Measurements from ENCODE around the gene NANOG. TPM values are rescaled to one million over a fixed set of nuclear protein-coding genes. Genes with fewer than 3 reads are reported as not detected.
"Not testable (repeated sequence)": the region's sequence is repeated elsewhere in the genome, so short reads cannot be mapped to it uniquely, and the experiment has no call there.

NANOG gene
- total RNA-seq, 4 donors from 2014 or later = 0.63 TPM; not detected in 3

DNA sequence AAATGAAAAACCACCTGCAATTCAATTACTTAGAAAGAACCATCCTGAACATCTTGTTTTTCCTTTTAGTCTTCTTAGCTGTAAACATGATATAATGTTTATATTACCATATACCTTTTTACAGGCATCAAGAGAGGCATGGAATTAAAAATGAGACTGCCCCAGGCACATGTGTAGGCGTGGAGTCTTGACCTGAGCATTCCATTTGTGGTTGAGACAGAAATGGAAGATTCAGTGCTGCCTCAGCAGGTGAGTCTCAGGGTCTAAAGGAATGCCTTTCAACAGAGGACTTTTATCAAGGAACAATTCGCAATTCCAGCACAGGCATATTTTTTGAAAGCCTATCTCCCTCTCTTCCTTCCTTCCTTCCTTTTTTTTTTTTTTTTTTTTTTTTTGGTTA, 32.2 kb upstream of the NANOG start:
- no peak for DNase-seq (ENCODE audit: low spot score)
- ATAC-seq (ENCODE audit: low FRiP score) = no peak
- TF ChIP-seq, protein P1, sequence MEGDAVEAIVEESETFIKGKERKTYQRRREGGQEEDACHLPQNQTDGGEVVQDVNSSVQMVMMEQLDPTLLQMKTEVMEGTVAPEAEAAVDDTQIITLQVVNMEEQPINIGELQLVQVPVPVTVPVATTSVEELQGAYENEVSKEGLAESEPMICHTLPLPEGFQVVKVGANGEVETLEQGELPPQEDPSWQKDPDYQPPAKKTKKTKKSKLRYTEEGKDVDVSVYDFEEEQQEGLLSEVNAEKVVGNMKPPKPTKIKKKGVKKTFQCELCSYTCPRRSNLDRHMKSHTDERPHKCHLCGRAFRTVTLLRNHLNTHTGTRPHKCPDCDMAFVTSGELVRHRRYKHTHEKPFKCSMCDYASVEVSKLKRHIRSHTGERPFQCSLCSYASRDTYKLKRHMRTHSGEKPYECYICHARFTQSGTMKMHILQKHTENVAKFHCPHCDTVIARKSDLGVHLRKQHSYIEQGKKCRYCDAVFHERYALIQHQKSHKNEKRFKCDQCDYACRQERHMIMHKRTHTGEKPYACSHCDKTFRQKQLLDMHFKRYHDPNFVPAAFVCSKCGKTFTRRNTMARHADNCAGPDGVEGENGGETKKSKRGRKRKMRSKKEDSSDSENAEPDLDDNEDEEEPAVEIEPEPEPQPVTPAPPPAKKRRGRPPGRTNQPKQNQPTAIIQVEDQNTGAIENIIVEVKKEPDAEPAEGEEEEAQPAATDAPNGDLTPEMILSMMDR (IDR thresholded peaks at IDR 0.05) = no peak

DNA sequence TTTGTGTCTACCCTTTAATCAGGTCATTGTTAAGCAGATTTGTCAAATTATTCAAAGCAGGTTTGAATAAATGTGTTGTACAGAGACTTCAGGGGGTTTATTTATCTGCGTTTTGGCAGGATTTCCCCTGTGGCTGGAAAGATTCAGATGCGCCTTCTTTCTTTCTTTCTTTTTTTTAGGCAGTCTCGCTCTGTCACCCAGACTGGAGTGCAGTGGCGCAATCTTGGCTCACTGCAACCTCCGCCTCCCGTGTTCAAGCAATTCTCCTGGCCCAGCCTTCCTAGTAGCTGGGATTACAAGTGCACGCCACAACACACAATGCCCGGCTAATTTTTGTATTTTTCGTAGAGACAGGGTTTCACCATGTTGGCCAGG, 30.4 kb upstream of the NANOG start:
- ATAC-seq (ENCODE audit: low FRiP score) (no peak), DNase-seq (ENCODE audit: low spot score) (no peak)
- TF ChIP-seq, protein P1 (IDR thresholded peaks at IDR 0.05) = no peak

DNA sequence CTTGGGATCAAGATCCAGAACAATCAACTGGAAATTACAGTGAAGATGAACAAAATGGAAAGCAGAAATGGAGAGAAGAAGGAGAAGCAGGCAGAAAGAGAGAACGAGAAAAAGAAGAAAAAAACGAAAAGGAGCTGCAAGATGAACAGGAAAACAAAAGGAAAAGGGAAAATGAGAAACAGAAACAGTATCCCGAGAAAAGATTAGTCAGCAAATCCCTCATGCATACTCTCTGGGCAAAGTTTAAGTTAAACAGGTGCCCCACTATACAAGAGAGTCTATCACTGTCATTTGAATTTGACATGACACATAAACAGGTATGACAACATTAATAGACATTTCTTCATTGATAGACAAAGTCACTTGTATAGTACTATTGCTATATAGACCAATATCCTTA, 19.2 kb upstream of the NANOG start:
- ATAC-seq (ENCODE audit: low FRiP score) (no peak), DNase-seq (ENCODE audit: low spot score) (no peak)
- TF ChIP-seq, protein P1 (IDR thresholded peaks at IDR 0.05) = no peak

DNA sequence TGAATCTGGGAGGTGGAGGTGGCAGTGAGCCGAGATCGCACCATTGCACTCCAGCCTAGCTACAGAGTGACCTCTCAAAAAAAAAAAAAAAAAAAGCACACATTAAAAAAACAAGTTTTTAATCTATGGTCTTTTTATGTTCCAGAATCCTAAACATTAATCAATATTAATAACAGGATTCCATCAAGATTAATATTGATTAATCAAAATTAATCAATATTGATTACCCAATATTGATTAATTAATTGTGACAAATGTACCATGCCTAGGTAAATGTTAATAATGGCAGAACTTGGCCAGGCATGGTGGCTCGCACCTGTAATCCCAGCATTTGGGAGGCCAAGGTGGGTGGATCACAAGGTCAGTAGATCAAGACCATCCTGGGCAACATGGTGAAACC, 7.9 kb upstream of the NANOG start:
- no peak for ATAC-seq (ENCODE audit: low FRiP score)
- DNase-seq (ENCODE audit: low spot score) = no peak
- TF ChIP-seq, protein P1 (IDR thresholded peaks at IDR 0.05) = no peak

DNA sequence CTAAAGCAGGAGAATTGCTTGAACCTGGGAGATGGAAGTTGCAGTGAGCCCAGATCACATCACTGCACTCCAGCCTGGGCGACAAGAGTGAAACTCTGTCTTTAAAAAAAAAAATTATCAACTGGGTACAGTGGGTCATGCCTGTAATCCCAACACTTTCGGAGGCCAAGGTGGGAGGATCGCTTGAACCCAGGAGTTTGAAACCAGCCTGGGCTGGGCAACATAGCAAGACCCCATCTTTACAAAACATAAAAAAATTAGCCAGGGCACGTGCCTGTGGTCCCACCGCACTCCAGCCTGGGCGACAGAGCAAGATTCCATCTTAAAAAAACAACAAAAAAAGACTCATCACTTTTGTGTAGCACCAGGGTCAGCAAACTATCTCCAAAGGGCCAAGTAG, 7.1 kb upstream of the NANOG start:
- TF ChIP-seq, protein P1 (IDR thresholded peaks at IDR 0.05) = no peak
- no peak for DNase-seq (ENCODE audit: low spot score)
- no peak for ATAC-seq (ENCODE audit: low FRiP score)

DNA sequence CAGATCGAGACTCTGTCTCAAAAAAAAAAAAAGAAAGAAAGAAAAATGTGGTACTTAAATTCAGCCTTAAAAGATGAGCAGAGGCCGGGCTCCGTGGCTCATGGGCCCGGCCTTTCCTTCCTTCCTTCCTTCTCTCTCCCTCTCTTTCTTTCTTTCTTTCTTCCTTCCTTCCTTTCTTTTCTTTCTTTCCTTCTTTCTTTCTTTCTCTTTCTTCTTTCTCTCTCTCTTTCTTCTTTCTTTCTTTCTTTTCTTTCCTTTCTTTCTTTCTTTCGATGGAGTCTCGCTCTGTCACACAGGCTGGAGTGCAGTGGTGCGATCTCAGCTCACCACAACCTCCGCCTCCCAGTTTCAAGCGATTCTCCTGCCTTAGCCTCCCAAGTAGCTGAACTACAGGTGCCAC, 5.8 kb upstream of the NANOG start:
- DNase-seq (ENCODE audit: low spot score); ATAC-seq (ENCODE audit: low FRiP score): not testable (repeated sequence)

DNA sequence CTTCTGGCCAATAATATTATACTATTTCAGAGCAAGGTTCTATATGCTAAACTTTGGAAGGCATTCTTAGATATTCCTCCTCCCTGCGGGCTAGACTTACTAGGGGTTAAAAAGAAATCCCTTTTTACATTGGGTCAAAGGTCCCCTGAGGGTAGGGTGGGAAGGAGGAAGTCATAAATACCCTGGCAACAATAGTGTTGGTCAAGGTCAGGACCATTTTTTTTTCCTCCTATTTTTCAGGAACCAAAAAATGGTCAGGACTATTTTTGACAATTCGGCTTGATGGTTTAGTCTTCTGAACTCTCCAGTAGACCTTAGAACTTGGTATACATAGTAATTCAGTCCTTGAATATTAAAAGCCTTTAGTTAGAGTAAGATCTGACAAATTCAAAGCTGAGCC, 4.5 kb upstream of the NANOG start:
- no peak for DNase-seq (ENCODE audit: low spot score)
- TF ChIP-seq, protein P1 (IDR thresholded peaks at IDR 0.05) = no peak
- no peak for ATAC-seq (ENCODE audit: low FRiP score)
